CD4-positive, alpha-beta T cell treated with Interleukin-4 for 1 hour (primary cell): Measurements from ENCODE around the gene SLC7A6.
A peak's percentile ranks its signal among the peaks of the same experiment; 100 is the strongest.
"Not testable (repeated sequence)": the region's sequence is repeated elsewhere in the genome, so short reads cannot be mapped to it uniquely, and the experiment has no call there.

Experiments used
- DNase-seq, 2 donors: peaks; one replicate each; pipeline ENCODE4 v3.0.0-alpha.2; 2020 to 2022

SLC7A6 gene

DNA sequence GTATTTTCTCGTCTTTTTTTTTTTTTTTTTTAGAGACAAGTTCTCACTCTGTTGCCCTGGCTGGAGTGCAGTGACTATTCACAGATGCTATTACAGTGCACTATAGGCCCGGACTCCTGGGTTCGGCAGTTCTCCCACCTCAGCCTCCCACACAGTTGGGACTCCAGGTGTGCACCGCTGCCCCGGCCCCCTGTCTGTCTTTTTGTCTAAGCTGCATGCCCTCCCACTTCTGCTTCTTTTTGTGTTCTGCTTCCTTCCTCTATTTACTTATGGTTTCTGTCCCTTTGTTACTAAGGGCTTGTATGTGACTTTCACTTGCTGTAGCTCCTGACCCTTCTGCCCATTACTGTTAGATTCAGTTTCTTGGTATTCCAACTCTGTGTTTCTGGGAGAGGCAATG is 20.5 kb downstream of the SLC7A6 start:
- peak in 1 of 2 donors; percentile 55 for DNase-seq

DNA sequence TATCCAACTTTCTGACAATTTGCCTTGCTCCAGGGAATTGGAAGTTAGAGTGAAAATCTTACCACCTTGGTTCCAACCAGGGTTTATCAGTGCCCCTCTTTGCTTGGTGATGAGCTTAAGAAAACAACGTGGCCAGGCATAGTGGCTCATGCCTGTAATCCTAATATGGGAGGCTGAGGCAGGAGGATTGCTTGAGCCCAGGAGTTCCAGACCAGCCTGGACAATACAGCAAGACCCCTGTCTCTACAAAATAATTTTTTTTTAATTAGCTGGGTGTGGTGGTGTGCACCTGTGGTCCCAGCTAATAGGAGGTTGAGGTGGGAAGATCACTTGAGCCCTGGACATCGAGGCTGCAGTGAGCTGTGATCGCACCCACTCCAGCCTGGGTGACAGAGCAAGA is 21.4 kb downstream of the SLC7A6 start:
- no peak for DNase-seq

DNA sequence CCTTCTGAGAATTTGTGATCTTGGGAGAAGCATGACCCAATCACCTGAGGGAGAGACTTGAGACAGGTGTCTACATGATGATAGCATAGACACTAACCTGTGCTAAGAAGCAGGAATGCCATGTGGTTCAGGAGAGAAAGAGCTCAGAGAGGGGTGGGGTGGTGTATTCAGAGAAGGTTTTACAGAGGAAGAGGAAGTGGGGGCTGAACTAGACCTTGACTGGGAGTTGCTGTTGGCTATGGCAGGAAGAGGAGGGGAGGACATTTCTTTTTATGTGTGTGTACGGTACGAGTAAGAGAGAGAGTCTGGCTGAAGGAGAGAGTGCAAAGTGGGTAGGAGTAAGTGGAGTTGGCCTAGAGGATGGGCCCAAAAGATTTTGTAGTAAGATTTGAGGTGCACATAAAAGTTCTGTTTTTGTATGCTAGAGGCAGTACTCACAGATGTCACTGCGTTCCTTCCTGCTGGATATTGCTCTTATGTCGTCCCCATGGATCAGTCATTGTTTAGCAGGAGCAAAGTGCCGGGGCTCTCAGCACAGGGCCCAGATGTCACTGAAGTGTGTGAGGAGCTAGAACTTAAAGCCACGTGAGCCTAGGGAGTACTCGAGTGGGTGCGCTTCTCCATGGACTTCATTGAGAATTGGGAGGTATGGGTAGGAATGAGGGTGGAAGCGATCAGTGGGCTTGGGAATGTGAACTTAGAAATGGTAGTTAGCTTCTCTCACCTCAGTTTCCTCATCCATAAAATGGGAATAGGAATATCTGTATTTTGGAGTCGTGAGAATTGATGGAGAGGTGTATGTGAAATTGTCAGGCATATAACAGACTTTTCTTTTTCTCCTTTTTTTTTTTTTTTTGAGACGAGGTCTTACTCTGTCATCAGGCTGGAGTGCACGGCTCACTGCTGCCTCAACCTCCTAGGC is 22.1 kb downstream of the SLC7A6 start:
- peak; percentile 29 to 67 for DNase-seq

DNA sequence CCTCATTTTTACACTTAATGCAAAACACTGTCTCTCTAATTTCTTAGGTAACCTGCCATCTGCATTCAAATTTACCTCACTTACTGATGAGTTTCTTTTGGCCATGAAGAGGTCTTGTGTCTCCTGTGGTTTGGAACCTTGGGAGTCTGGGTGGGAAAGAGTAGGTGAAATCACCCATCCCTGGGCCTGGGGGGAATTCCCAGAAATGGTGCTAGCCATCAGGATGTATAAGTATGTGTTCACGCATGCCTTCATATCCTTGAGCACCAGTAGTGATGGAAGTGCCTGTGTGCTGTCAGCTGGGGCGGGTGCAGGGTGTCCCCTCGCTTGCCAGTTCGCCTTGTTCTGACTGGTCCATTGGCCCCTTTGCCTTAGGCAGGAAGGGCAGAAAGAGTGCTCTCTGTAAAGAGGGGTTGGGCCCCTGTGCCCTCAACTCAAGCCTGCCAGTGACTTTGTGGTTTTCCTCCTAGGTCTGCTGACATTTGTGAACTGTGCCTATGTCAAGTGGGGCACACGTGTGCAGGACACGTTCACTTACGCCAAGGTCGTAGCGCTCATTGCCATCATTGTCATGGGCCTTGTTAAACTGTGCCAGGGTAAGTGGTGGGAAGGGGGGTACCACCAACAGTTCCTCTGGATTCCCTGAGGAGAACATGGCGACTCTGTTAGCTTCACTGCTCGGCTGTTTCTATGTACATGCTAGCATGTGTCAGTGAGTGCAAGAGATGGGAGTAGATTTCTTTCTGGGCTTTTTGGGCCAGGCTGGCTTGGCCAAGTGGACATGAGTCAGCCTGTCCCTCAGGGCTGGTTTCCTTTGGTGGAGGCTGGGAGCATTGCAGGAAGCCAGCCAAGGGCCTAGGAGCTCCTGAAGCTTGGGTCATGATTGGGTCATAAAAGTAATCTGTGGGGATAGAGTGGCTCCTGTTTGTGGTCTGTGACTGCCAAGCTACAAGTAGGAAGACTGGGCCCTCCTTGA is 23.2 kb downstream of the SLC7A6 start:
- DNase-seq, result peak; percentile 50 to 65

DNA sequence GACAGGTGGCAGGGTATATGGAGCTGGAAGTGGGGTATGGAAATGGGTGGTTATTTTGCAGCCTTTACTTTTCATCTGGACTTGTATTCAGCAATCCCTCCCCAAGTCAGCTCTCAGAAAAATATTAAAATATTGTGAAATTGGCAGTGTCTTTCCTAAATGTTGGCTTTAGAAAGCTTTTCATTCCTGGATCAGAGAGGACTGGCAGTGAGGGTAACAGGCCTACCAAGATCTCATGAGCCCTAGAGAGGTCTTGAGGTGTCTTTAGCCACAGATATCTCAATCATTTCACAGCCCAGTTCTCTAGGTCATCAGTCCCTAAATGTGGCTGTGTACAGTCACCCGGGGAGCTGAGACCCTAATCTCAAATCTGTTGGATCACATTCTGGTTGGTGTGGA is 23.9 kb downstream of the SLC7A6 start:
- DNase-seq, result no peak

DNA sequence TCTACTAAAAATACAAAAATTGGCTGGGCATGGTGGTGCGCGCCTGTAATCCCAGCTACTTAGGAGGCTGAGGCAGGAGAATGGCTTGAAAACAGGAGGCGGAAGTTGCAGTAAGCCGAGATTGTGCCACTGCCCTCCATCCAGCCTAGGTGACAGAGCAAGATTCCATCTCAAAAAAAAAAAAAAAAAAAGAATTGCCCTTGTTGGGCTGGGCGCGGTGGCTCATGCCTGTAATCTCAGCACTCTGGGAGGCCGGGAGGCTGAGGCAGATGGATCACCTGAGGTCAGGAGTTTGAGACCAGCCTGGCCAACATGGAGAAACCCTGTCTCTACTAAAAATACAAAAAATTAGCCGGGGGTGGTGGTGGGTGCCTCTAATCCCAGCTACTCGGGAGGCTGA is 24.5 kb downstream of the SLC7A6 start:
- DNase-seq, result not testable (repeated sequence)

DNA sequence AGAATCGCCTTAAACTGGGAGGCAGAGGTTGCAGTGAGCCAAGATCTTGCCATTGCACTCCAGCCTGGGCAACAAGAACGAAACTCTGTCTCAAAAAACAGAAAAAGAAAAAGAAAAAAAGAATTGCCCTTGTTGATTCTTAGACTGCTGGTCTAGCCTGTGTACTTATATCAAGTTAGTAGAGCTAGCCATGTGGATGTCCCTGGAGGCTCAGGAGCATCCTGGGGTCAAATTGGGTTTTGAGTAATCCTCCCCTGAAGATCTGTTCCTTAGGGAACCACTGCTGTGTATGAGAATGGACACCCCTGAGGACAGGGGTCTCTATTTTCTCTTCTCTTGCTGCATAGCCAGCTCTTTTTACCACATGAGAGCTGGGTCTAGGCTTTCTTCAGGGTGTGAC is 24.9 kb downstream of the SLC7A6 start:
- DNase-seq, result no peak

DNA sequence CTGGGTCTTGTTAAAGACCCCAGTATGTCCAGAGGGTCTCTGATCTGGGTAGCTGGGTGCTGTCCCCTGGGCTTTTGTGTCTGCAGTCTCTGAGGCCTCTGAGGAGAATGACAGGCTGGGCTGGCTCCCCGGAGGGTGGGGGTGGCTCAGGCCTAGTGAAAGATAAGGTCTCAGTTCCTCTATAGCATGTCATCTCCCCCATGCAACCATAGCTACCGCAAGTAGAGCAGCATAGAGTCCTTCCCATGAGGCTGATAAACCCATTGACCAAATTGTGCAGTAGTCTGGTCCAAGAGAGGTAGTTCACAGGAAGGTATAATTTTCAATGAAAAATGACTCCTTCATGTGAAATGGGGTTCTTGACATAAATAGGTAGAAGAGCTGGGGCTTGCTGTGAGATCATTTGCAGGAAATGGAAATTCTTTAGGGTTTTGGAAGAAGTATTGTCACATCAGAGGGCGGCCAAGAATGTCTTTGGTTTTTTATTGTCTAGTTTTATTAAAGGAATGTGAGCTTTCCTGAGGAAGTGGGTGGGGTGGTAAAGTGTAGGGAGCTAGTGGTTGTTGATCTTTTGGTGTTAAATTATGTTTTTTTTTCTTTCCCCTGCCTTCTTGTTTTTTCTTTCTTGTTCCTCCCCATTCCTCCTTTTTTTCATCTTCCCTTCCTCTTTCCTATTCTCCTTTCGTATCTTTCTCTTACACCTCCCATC is 25.4 kb downstream of the SLC7A6 start:
- peak; percentile 68 to 71 for DNase-seq

DNA sequence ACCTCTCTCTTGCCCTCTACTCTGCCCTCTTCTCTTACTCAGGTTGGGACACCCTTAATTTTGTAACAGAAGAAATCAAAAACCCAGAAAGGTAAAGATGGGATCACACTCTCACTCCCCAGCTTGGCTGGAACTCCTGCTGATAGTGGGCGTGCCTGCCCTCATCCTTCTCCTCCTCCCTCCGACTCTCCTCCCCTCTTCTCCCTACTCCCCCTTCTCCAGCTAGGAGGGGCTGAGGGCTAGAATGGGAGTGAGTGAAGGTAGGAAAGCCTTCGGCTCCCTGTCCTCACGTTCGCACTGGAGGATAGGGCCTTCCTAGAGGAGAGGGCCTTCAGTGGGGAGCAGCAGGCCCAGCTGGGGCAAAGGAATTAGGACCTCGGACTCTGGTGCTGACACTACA is 26.1 kb downstream of the SLC7A6 start:
- no peak for DNase-seq

DNA sequence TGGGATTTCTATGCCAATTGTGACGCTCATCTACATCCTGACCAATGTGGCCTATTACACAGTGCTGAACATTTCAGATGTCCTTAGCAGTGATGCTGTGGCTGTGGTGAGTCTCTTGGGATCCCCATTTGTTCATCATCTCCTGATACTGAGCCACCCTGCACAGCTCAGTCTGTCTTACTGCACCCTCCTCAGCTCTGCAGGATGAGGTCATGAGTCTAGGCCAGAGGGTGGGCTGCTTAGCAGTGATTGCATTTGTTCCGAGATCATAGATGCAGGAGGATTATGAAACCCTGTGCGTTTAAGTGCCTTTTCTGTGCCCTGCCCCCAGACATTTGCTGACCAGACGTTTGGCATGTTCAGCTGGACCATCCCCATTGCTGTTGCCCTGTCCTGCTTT is 26.9 kb downstream of the SLC7A6 start:
- no peak for DNase-seq

DNA sequence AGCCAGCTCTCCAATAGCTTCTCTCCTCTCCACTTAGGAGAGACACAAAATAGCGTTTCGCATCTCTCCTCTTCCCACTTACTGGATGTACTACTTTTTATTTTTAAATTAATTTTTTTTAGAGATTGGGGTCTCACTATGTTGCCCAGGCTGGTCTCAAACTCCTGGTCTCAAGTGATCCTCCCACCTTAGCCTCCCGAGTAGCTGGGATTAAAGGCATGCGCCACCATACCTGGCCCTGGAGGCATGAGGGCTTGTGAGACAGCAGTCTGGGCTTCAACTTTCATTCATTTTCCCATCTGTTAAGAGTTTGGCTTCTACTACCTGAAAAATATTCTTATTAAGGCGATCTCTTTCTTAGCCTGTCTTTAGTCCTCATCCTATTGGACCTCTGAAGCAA is 28.1 kb downstream of the SLC7A6 start:
- DNase-seq, result no peak

DNA sequence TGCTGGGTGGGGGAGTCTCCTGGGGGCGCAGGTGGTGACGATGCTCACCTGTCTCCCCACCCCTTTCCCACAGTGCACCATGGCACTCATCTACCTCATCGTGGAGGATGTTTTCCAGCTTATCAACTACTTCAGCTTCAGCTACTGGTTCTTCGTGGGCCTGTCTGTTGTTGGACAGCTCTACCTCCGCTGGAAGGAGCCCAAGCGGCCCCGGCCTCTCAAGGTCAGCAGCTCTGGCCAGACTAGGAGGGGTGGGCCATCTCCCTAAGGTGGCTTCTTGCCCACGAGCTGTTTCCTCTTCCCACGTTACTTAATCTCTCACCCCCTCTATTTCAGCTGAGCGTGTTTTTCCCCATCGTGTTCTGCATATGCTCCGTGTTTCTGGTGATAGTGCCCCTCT is 32.0 kb downstream of the SLC7A6 start:
- DNase-seq, result no peak

DNA sequence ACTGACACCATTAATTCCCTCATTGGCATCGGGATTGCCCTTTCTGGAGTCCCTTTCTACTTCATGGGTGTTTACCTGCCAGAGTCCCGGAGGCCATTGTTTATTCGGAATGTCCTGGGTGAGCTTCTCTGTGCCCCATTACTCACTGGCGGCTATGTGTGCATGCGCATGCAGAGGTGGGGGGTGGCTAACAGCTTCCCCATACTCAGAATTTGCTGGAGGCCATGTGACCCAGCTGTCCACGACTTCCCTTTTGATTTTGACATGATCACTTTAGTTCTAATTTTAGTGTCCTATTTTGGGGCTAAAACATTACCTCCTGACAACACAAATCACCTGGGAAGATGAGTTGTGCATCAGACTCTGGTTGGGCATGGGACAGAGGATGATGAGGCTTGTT is 32.4 kb downstream of the SLC7A6 start:
- no peak for DNase-seq

DNA sequence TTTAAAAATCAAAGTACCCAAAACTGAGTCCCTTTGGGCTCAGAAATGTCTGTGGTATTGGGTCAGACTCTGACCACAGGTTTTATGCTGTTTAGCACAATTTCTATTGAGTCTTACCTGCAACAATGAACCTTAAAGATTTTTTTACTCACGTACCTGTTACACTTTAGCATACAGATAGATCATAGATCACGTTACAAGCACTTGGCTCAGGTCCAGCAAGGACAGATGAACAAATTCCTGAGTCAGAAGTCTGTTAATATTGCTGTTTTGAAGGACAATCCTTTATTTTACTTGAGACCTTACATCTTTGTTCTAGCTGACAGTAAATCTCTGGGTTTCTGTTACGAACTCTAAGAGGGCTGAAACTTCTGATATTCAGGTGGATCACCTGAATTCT is 33.6 kb downstream of the SLC7A6 start:
- no peak for DNase-seq

DNA sequence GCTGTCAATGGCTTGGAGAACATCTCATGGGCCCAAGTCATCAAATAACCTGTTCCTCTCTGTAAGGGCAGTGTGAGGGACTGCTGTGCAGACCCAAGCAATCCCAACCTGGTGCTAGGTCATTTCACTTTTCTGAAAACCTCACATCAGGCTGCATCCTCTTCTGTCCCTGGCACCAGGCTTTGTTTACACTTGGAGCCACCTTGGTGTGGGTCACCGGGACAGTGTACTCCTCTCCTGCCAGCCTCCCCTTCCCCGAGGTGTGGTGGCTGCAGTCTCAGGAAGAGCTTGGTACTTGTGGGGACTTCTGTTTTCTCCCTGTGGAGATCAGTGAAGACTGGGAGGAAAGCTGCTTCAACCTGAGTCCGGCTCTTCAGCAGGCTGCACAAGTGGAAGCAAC is 34.0 kb downstream of the SLC7A6 start:
- DNase-seq, result no peak

DNA sequence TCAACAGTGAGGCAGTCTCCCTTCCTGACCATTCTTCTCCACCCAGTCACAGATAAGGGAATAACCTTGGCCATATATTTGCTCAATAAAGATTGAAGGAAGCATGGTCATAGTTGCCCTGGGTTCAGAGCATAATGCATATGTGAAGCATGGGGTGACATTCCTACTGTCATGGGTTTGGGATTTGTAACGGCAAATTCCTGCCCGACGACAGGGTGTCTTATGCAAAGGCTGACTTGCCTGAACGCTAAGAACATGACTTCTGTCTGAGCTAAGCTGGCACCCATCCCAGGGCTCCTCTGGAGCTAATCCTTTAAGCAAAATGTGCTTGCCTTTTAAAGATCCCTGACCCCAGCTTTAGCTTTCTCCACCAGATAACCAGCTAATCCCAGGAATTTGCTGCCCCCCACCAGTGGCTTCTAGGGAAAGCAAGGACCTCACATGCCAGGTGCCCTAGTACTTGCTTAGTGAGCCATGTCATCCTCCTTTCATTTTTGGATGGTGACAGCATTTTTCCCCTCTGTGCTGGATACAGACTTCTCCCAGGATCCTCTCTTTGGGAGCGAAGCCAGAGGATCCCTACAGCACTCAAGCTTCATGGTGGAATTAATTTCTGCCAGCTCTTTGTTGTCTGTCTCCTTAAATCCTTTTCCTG is 34.7 kb downstream of the SLC7A6 start:
- DNase-seq, result no peak

DNA sequence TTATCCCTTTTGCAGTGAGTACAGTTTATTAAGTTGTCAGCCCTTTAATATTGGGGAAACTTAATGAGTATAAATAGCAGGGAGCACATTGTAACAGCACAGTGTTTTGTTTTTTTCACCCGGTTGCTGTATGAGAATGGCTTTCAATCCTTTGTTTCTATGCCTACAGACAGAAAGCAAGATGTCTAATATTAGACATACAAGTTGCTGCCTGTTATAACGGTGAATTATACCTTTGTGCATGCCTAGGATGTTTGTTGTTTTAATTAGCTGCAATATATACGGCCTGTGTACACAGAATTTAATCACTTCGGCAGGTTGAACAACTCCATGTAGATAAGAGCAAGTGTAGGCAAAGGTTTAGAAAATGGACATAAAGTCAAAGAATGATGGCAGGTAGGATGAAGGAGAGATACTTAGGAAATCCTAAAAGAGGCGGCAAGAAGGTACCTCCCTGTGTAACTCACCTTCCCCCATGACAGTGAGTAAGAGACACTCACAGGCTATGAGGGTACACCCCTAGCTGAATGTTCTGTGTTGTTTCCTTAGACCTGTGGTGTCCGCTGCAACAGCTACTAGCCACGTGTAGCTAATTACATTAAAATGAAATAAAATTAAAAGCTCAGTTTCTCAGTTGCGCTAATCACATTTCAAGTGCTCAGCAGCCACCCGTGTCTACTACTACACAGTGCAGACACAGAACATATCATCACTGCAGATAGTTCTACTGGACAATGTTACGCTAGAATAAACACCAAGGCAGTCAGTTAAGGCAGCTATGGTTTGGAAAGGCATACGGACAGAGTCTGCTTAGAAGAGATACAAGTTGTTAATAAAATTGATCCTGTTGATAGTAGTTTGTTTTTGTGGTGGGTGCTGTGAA is 35.5 kb downstream of the SLC7A6 start:
- DNase-seq, result no peak

DNA sequence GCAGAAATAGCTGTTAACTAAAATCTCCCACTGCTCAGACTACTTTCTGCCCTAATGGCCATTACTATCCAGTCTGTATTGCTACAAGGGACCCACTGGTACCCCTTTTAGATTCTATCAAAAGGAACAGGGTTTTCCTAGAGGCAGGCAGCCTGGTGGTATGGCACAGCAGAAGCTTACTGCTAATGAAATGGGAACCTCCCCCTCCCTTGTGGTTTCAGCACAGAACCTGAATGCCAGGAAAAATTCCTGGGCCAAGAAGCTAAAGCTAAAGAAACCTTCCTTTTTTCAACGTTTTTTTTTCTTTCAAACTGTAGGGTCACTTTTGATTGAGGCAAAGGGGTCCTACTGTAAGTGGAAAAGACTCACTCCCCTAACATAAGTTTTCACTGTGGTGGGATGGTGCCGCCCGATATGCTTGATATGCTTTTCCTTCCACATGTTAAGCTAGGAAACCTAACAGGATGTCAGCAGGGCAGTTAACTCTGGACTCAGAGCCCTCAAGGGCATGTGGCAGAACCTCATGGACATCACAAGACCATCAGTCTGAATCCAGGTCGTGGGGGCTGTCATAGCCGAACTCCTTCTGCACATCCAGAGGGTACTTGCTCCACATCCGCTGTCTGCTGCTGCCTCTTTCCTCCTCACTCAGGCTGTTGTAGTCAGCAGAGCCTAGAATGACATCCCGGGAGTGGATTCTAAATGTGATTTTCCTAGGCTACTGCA is 36.6 kb downstream of the SLC7A6 start:
- no peak for DNase-seq

DNA sequence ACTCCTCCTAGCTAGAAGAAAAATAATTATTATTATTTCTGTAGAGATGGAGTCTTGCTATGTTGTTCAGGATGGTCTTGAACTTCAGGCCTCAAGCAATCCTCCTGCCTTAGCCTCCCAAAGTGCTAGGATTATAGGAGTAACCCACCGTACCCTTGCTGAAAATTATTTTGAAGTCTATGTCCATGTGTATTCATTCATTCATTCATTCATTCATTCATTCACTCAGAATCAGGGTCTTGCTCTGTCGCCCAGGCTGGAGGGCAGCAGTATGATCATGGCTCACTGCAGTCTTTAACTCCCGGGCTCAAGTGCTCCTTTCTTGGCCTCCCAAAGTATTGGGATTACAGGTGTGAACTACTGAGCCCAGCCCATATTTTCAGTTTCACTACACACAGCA is 42.3 kb downstream of the SLC7A6 start:
- DNase-seq, result no peak

DNA sequence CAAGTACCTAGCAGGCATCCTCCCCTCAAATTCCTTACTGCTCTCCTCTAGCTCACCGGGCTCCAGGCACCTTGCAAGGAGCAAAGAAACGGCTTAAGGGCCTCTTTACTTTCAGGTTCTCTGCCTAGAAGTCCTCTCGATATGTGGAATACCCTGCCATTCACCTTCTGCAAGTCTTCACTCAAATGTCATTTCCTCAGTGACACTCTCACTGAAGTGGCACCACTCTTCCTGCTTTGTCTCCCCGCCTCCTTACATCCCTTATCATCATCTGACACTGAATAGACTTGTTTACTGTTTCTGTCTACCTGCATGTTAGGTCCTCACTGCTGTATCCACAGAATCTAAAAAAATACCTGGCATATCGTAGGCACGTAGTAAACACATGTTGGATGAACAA is 45.5 kb downstream of the SLC7A6 start:
- no peak for DNase-seq

DNA sequence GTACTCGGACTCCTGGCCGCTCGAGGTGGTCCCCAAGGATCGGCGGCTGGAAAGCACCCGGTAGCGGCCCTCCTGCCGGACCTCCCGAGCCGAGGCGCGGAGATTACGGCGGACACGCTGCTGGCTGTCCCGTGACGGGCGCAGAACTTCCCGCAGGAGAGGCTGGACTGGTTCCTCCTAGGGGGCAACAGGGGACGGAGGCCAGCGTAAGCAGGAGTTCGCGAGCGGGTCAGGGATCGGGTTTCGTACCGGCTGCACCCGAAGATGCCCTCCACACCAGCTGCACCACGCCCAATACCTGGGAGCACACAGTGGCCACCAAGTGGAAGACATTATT is 46.1 kb downstream of the SLC7A6 start:
- DNase-seq, result no peak
